ENCODE measurements around the gene NOC2L.

Gene NOC2L

GRCh38 chr1:912740-913301 lies 46.2 kb downstream of the NOC2L start:
- TF ChIP-seq ZBTB7A (IDR thresholded peaks at IDR 0.05; ENCODE audit: low read depth) (no peak), EP300 (IDR thresholded peaks at IDR 0.05; ENCODE audit: borderline replicate concordance) (no peak), RAD21 (IDR thresholded peaks at IDR 0.05; ENCODE audit: low read depth) (no peak)

GRCh38 chr1:911875-912739 lies 46.9 kb downstream of the NOC2L start:
- no peak for TF ChIP-seq EP300 (IDR thresholded peaks at IDR 0.05; ENCODE audit: borderline replicate concordance)
- TF ChIP-seq NFIC (IDR thresholded peaks at IDR 0.05), result no peak
- no peak for TF ChIP-seq REST (IDR thresholded peaks at IDR 0.05; ENCODE audit: low read depth)
- no peak for TF ChIP-seq FOXM1 (IDR thresholded peaks at IDR 0.05; ENCODE audit: borderline replicate concordance, low read depth)
- no peak for TF ChIP-seq TCF12 (IDR thresholded peaks at IDR 0.05; ENCODE audit: low read depth)
- no peak for TF ChIP-seq CEBPB (IDR thresholded peaks at IDR 0.05)
- TF ChIP-seq TEAD4 (IDR thresholded peaks at IDR 0.05), result no peak
- no peak for TF ChIP-seq MAX (IDR thresholded peaks at IDR 0.05)
- no peak for TF ChIP-seq EGR1 (IDR thresholded peaks at IDR 0.05)
- TF ChIP-seq RAD21 (IDR thresholded peaks at IDR 0.05; ENCODE audit: low read depth), result no peak

GRCh38 chr1:910881-911721 lies 48.0 kb downstream of the NOC2L start:
- no peak for TF ChIP-seq FOXM1 (IDR thresholded peaks at IDR 0.05; ENCODE audit: borderline replicate concordance, low read depth)
- TF ChIP-seq CEBPB (IDR thresholded peaks at IDR 0.05), result no peak
- TF ChIP-seq TEAD4 (IDR thresholded peaks at IDR 0.05), result no peak
- TF ChIP-seq TAF1 (IDR thresholded peaks at IDR 0.05; ENCODE audit: low read depth), result no peak
- TF ChIP-seq CREB1 (IDR thresholded peaks at IDR 0.05; ENCODE audit: low read depth), result no peak

GRCh38 chr1:910311-910880 lies 48.7 kb downstream of the NOC2L start:
- TF ChIP-seq TCF12 (IDR thresholded peaks at IDR 0.05; ENCODE audit: low read depth), result no peak
- no peak for TF ChIP-seq MAX (IDR thresholded peaks at IDR 0.05)
- TF ChIP-seq ZBTB7A (IDR thresholded peaks at IDR 0.05; ENCODE audit: low read depth), result no peak
- TF ChIP-seq YY1 (IDR thresholded peaks at IDR 0.05; ENCODE audit: low read depth), result no peak
- no peak for TF ChIP-seq CREB1 (IDR thresholded peaks at IDR 0.05; ENCODE audit: low read depth)
- TF ChIP-seq FOXM1 (IDR thresholded peaks at IDR 0.05; ENCODE audit: borderline replicate concordance, low read depth), result no peak
- no peak for TF ChIP-seq NFIC (IDR thresholded peaks at IDR 0.05)
- TF ChIP-seq USF1 (IDR thresholded peaks at IDR 0.05), result no peak
- no peak for TF ChIP-seq TAF1 (IDR thresholded peaks at IDR 0.05; ENCODE audit: low read depth)
- no peak for TF ChIP-seq EGR1 (IDR thresholded peaks at IDR 0.05)
- TF ChIP-seq TEAD4 (IDR thresholded peaks at IDR 0.05), result no peak
- no peak for TF ChIP-seq CEBPB (IDR thresholded peaks at IDR 0.05)

- no peak for TF ChIP-seq TAF1 (IDR thresholded peaks at IDR 0.05; ENCODE audit: low read depth)
- no peak for TF ChIP-seq ZBTB7A (IDR thresholded peaks at IDR 0.05; ENCODE audit: low read depth)
- TF ChIP-seq CEBPB (IDR thresholded peaks at IDR 0.05), result no peak
Measured at GRCh38 chr1:909861-910310, 49.2 kb downstream of the NOC2L start.

- no peak for TF ChIP-seq NFIC (IDR thresholded peaks at IDR 0.05)
- TF ChIP-seq ZBTB7A (IDR thresholded peaks at IDR 0.05; ENCODE audit: low read depth), result no peak
- no peak for TF ChIP-seq YY1 (IDR thresholded peaks at IDR 0.05; ENCODE audit: low read depth)
- TF ChIP-seq USF1 (IDR thresholded peaks at IDR 0.05), result no peak
- no peak for TF ChIP-seq REST (IDR thresholded peaks at IDR 0.05; ENCODE audit: low read depth)
- no peak for TF ChIP-seq TAF1 (IDR thresholded peaks at IDR 0.05; ENCODE audit: low read depth)
- TF ChIP-seq RAD21 (IDR thresholded peaks at IDR 0.05; ENCODE audit: low read depth), result no peak
- TF ChIP-seq EP300 (IDR thresholded peaks at IDR 0.05; ENCODE audit: borderline replicate concordance), result no peak
- TF ChIP-seq TEAD4 (IDR thresholded peaks at IDR 0.05), result no peak
- TF ChIP-seq CREB1 (IDR thresholded peaks at IDR 0.05; ENCODE audit: low read depth), result no peak
- no peak for TF ChIP-seq FOXM1 (IDR thresholded peaks at IDR 0.05; ENCODE audit: borderline replicate concordance, low read depth)
- no peak for TF ChIP-seq TCF12 (IDR thresholded peaks at IDR 0.05; ENCODE audit: low read depth)
- no peak for TF ChIP-seq CEBPB (IDR thresholded peaks at IDR 0.05)
- TF ChIP-seq EGR1 (IDR thresholded peaks at IDR 0.05), result no peak
- TF ChIP-seq MAX (IDR thresholded peaks at IDR 0.05), result no peak
Measured at GRCh38 chr1:908661-909060, 50.4 kb downstream of the NOC2L start.
